HG02970 (cell line): ENCODE results near the gene TRAK1.
"Not testable (repeated sequence)": the region's sequence is repeated elsewhere in the genome, so short reads cannot be mapped to it uniquely, and the experiment has no call there.

ENCODE experiments used
- ATAC-seq: cut with Tn5 transposase; IDR thresholded peaks from one replicate; pipeline ENCODE4 v1.9.1; 2021; ENCODE audit warnings: mild to moderate bottlenecking, moderate library complexity, moderate number of reproducible peaks; ENCODE audit not compliant: unreplicated experiment, low FRiP score

TRAK1 gene

GRCh38 chr3:42096796-42097565 lies 5.8 kb downstream of the TRAK1 start:
- ATAC-seq: no peak

- ATAC-seq: no peak
Measured at GRCh38 chr3:42097566-42097946, 6.4 kb downstream of the TRAK1 start.

- ATAC-seq: no peak
Measured at GRCh38 chr3:42098171-42098570, 7.0 kb downstream of the TRAK1 start.

- no peak for ATAC-seq
Measured at GRCh38 chr3:42099020-42099765, 8.0 kb downstream of the TRAK1 start.

GRCh38 chr3:42101048-42101447 lies 9.9 kb downstream of the TRAK1 start:
- no peak for ATAC-seq

GRCh38 chr3:42101481-42101880 lies 10.3 kb downstream of the TRAK1 start:
- ATAC-seq: no peak

GRCh38 chr3:42102571-42102970 lies 11.4 kb downstream of the TRAK1 start:
- ATAC-seq: no peak

GRCh38 chr3:42103921-42104665 lies 12.9 kb downstream of the TRAK1 start:
- ATAC-seq: not testable (repeated sequence)

GRCh38 chr3:42105994-42106393 lies 14.8 kb downstream of the TRAK1 start:
- not testable (repeated sequence) for ATAC-seq

- no peak for ATAC-seq
Measured at GRCh38 chr3:42106646-42107045, 15.5 kb downstream of the TRAK1 start.

GRCh38 chr3:42110631-42111030 lies 19.5 kb downstream of the TRAK1 start:
- ATAC-seq: no peak

- ATAC-seq: no peak
Measured at GRCh38 chr3:42114130-42114725, 23.1 kb downstream of the TRAK1 start.

- ATAC-seq: no peak
Measured at GRCh38 chr3:42115215-42115614, 24.1 kb downstream of the TRAK1 start.

- no peak for ATAC-seq
Measured at GRCh38 chr3:42115946-42116345, 24.8 kb downstream of the TRAK1 start.

GRCh38 chr3:42116466-42116865 lies 25.3 kb downstream of the TRAK1 start:
- ATAC-seq: no peak

- ATAC-seq: no peak
Measured at GRCh38 chr3:42117175-42118008, 26.2 kb downstream of the TRAK1 start.

- no peak for ATAC-seq
Measured at GRCh38 chr3:42118762-42119361, 27.7 kb downstream of the TRAK1 start.

GRCh38 chr3:42119561-42120355 lies 28.6 kb downstream of the TRAK1 start:
- no peak for ATAC-seq

- ATAC-seq: no peak
Measured at GRCh38 chr3:42120866-42121265, 29.7 kb downstream of the TRAK1 start.
